ENCODE results near the gene LYPD6B. TPM values are rescaled to one million over a fixed set of nuclear protein-coding genes. Genes with fewer than 3 reads are reported as not detected.

Gene LYPD6B
- total RNA-seq, 1 experiment from 2014 or later, result 2.0 TPM

DNA sequence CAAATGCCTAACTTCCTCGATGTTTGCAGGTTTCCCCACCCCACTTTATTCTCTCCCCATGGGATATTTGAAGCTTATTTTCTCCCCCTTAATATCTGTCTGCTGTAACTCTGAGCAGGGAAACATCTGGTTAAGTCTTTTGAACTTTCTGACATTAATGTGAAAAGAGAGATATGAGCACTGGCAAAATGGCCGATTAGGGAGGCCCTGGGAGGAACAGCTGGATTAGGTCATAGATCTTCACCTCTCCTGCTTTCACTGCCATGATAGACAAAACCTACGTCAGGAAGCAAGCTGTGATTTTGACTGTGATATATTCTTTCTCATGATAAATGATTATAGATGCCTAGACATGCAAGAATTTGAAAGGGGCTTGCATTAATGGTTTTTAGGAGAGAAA is 43.6 kb downstream of the LYPD6B start:
- H3K4me2 ChIP-seq (ENCODE audit: insufficient read depth, insufficient read length, low read length), result no peak overlapping the region
- H3K79me2 ChIP-seq (ENCODE audit: insufficient read depth, low read length), result no peaks in the 10 kb centered on the region
- Mint-ChIP-seq H3K27me3 (ENCODE audit: low read depth) (no peaks in the 10 kb centered on the region), H3K9me3 (no peaks in the 10 kb centered on the region), H3K4me1 (peaks cover 36 to 44% of the 10 kb centered on the region in 2 experiments), H3K4me3 (no peak overlapping the region), H3K36me3 (ENCODE audit: insufficient read depth in 1 of 3, low read depth in 3 of 3) (no peaks in the 10 kb centered on the region; a peak in 1 of 7 replicates), H3K27ac (peak overlapping the region in 1 of 3 experiments; percentile 0; a peak in 2 of 7 replicates)
- H3K4me1 ChIP-seq (ENCODE audit: insufficient read depth, low read length), result peaks cover 18% of the 10 kb centered on the region
- H3K9me3 ChIP-seq (ENCODE audit: control insufficient read depth, low read depth, low read length), result no peaks in the 10 kb centered on the region
- H3K18ac ChIP-seq (ENCODE audit: insufficient read length, low read depth, low read length), result no peak overlapping the region
- no peak overlapping the region for H2AK5ac ChIP-seq (ENCODE audit: insufficient read length, low read length)
- no peak overlapping the region for H4K91ac ChIP-seq (ENCODE audit: insufficient read length, low read depth, low read length)
- H2BK120ac ChIP-seq (ENCODE audit: low read depth, low read length, poor library complexity, severe bottlenecking), result no peak overlapping the region
- TF ChIP-seq, protein P1, sequence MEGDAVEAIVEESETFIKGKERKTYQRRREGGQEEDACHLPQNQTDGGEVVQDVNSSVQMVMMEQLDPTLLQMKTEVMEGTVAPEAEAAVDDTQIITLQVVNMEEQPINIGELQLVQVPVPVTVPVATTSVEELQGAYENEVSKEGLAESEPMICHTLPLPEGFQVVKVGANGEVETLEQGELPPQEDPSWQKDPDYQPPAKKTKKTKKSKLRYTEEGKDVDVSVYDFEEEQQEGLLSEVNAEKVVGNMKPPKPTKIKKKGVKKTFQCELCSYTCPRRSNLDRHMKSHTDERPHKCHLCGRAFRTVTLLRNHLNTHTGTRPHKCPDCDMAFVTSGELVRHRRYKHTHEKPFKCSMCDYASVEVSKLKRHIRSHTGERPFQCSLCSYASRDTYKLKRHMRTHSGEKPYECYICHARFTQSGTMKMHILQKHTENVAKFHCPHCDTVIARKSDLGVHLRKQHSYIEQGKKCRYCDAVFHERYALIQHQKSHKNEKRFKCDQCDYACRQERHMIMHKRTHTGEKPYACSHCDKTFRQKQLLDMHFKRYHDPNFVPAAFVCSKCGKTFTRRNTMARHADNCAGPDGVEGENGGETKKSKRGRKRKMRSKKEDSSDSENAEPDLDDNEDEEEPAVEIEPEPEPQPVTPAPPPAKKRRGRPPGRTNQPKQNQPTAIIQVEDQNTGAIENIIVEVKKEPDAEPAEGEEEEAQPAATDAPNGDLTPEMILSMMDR (conservative IDR thresholded peaks at IDR 0.05), result no peak
- no peak overlapping the region for H2AFZ ChIP-seq (ENCODE audit: low read length)
- no peak overlapping the region for H4K8ac ChIP-seq (replicated peaks; ENCODE audit: insufficient read length, low read depth, low read length)
- H3K56ac ChIP-seq (ENCODE audit: insufficient read length, low read depth, low read length), result no peak overlapping the region
- no peaks in the 10 kb centered on the region for H3K27me3 ChIP-seq (ENCODE audit: insufficient read depth, low read length)
- H3K23ac ChIP-seq (ENCODE audit: insufficient read length, low read depth, low read length), result no peak overlapping the region
- H3K27ac ChIP-seq (ENCODE audit: insufficient read length, low read depth, low read length), result no peak overlapping the region
- no CpG with 5 or more reads among the region's 3 CpGs for WGBS (ENCODE audit: extremely low coverage, insufficient read length, low lambda C conversion rate)
- no peak overlapping the region for H2BK15ac ChIP-seq (ENCODE audit: low read depth, low read length)
- no peak overlapping the region for H4K5ac ChIP-seq (ENCODE audit: insufficient read length, low read depth, low read length)
- no peak overlapping the region for H3K14ac ChIP-seq (ENCODE audit: insufficient read depth, low read length)
- no peaks in the 10 kb centered on the region for H3K79me1 ChIP-seq (ENCODE audit: insufficient read depth, low read depth, low read length, poor library complexity, severe bottlenecking)
- no peak for DNase-seq
- no peak overlapping the region for H2BK20ac ChIP-seq (ENCODE audit: low read depth, low read length, poor library complexity, severe bottlenecking)
- no peak overlapping the region for H3K9ac ChIP-seq (ENCODE audit: extremely low read depth, insufficient read length, low read length)
- no peaks in the 10 kb centered on the region for H3K23me2 ChIP-seq (ENCODE audit: insufficient read length, low read depth, low read length, poor library complexity, severe bottlenecking)
- no peak overlapping the region for H2BK5ac ChIP-seq (ENCODE audit: insufficient read length, low read length)
- no peak overlapping the region for H3K4ac ChIP-seq (ENCODE audit: low read depth, low read length)
- H4K20me1 ChIP-seq (ENCODE audit: control insufficient read depth, insufficient read depth, insufficient read length), result no peaks in the 10 kb centered on the region
- H3T11ph ChIP-seq (ENCODE audit: low read length), result no peak overlapping the region
- no peak overlapping the region for H2BK12ac ChIP-seq (ENCODE audit: insufficient read length, low read depth, low read length)

Data from H9 (cell line).